ENCODE results near the gene PTPRA. TPM values are rescaled to one million over a fixed set of nuclear protein-coding genes. Genes with fewer than 3 reads are reported as not detected.
"Not testable (repeated sequence)": the region's sequence is repeated elsewhere in the genome, so short reads cannot be mapped to it uniquely, and the experiment has no call there.

Gene PTPRA
- total RNA-seq, 1 donor from 2014 or later: 26.5 TPM

GRCh38 chr20:3047486-3048419 is 174.5 kb downstream of the PTPRA start:
- intact Hi-C loops (cut with micrococcal nuclease): no loop called here
- ATAC-seq: no peak
- no peak for DNase-seq

- intact Hi-C loops (cut with micrococcal nuclease): loop anchor here (5.0 kb wide), 1 partner anchor 66 kb away; no protein-coding TSS in a partner anchor
- ATAC-seq (no peak), DNase-seq (no peak)
These were observed 178.2 kb downstream of the PTPRA start for GRCh38 chr20:3051385-3052019.

GRCh38 chr20:3059489-3059888 is 186.2 kb downstream of the PTPRA start:
- intact Hi-C loops (cut with micrococcal nuclease): no loop called here
- DNase-seq (no peak), ATAC-seq (no peak)

GRCh38 chr20:3064119-3064518 is 190.8 kb downstream of the PTPRA start:
- intact Hi-C loops (cut with micrococcal nuclease); ATAC-seq; DNase-seq: not testable (repeated sequence)

GRCh38 chr20:3067139-3068014 is 194.1 kb downstream of the PTPRA start:
- DNase-seq (no peak), ATAC-seq (no peak)
- intact Hi-C loops (cut with micrococcal nuclease): no loop called here

GRCh38 chr20:3068075-3068474 is 194.8 kb downstream of the PTPRA start:
- DNase-seq (no peak), ATAC-seq (no peak)
- intact Hi-C loops (cut with micrococcal nuclease): no loop called here

GRCh38 chr20:3068986-3069900 is 196.0 kb downstream of the PTPRA start:
- intact Hi-C loops (cut with micrococcal nuclease): no loop called here

GRCh38 chr20:3070725-3071124 is 197.4 kb downstream of the PTPRA start:
- DNase-seq (no peak), ATAC-seq (no peak)
- intact Hi-C loops (cut with micrococcal nuclease): no loop called here

More at GRCh38 chr20:3068986-3069900, 196.0 kb downstream of the PTPRA start:
- ATAC-seq (peak; percentile 38), DNase-seq (no peak)

GRCh38 chr20:3071266-3071609 is 198.0 kb downstream of the PTPRA start:
- intact Hi-C loops (cut with micrococcal nuclease): no loop called here
- no peak for ATAC-seq

GRCh38 chr20:3071610-3072529 is 198.6 kb downstream of the PTPRA start, which contains the start of gene OXT:
Gene OXT, plus strand, starts transcription at chr20:3071620. Its CDS starts 36 bp downstream, at chr20:3071656.
- DNase-seq (peak; percentile 76), ATAC-seq (peak; percentile 93)
- intact Hi-C loops (cut with micrococcal nuclease): no loop called here

More at GRCh38 chr20:3071266-3071609, 198.0 kb downstream of the PTPRA start:
- no peak for DNase-seq

GRCh38 chr20:3072530-3073250 is 199.4 kb downstream of the PTPRA start:
- intact Hi-C loops (cut with micrococcal nuclease): no loop called here
- no peak for ATAC-seq
- DNase-seq: no peak

GRCh38 chr20:3073251-3073643 is 200.0 kb downstream of the PTPRA start:
- DNase-seq; intact Hi-C loops (cut with micrococcal nuclease); ATAC-seq: not testable (repeated sequence)

GRCh38 chr20:3074812-3075211 is 201.5 kb downstream of the PTPRA start:
- ATAC-seq (no peak), DNase-seq (no peak)
- intact Hi-C loops (cut with micrococcal nuclease): no loop called here

GRCh38 chr20:3075315-3075714 is 202.0 kb downstream of the PTPRA start:
- intact Hi-C loops (cut with micrococcal nuclease); DNase-seq; ATAC-seq: not testable (repeated sequence)

- no peak for ATAC-seq
- DNase-seq: no peak
- intact Hi-C loops (cut with micrococcal nuclease): no loop called here
These were observed 204.4 kb downstream of the PTPRA start for GRCh38 chr20:3077618-3078134.

- peak; percentile 98 for ATAC-seq
- peak; percentile 86 for DNase-seq
- intact Hi-C loops (cut with micrococcal nuclease): no loop called here
These were observed 207.7 kb downstream of the PTPRA start for GRCh38 chr20:3080939-3081388.

Data from left ventricle myocardium superior (tissue), 1 donor.